ENCODE measurements around the gene SMC1A. TPM values are rescaled to one million over a fixed set of nuclear protein-coding genes. Genes with fewer than 3 reads are reported as not detected.

The SMC1A gene
- total RNA-seq, 1 donor from 2014 or later, result 55.6 TPM

DNA sequence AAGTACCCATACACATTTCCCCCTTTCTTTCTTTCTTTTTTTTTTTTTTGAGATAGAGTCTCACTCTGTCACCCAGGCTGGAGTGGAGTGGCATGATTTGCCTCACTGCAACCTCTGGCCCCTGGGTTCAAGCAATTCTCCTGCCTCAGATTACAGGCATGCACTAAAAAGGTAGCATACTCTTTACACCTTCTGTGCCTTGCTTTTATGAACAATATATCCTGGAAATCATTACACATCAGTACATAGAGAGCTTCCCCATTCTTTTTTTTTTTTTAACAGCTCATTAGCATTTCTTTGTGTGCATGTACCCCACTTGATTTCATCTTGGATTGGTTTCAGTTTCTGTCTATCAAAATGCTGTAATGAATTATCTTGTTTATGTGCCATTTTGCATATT is 30.4 kb upstream of the SMC1A start:
- TF ChIP-seq, protein P1, sequence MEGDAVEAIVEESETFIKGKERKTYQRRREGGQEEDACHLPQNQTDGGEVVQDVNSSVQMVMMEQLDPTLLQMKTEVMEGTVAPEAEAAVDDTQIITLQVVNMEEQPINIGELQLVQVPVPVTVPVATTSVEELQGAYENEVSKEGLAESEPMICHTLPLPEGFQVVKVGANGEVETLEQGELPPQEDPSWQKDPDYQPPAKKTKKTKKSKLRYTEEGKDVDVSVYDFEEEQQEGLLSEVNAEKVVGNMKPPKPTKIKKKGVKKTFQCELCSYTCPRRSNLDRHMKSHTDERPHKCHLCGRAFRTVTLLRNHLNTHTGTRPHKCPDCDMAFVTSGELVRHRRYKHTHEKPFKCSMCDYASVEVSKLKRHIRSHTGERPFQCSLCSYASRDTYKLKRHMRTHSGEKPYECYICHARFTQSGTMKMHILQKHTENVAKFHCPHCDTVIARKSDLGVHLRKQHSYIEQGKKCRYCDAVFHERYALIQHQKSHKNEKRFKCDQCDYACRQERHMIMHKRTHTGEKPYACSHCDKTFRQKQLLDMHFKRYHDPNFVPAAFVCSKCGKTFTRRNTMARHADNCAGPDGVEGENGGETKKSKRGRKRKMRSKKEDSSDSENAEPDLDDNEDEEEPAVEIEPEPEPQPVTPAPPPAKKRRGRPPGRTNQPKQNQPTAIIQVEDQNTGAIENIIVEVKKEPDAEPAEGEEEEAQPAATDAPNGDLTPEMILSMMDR (IDR thresholded peaks at IDR 0.05; ENCODE audit: unreplicated experiment), result no peak
- Mint-ChIP-seq H3K27ac (ENCODE audit: unreplicated experiment) (no peak overlapping the region), H3K4me1 (ENCODE audit: unreplicated experiment) (no peaks in the 10 kb centered on the region), H3K36me3 (ENCODE audit: low read depth, unreplicated experiment) (no peaks in the 10 kb centered on the region), H3K9me3 (ENCODE audit: unreplicated experiment) (no peaks in the 10 kb centered on the region), H3K4me3 (ENCODE audit: unreplicated experiment) (no peak overlapping the region), H3K27me3 (ENCODE audit: unreplicated experiment) (no peaks in the 10 kb centered on the region)
- DNase-seq (ENCODE audit: low spot score), result no peak

DNA sequence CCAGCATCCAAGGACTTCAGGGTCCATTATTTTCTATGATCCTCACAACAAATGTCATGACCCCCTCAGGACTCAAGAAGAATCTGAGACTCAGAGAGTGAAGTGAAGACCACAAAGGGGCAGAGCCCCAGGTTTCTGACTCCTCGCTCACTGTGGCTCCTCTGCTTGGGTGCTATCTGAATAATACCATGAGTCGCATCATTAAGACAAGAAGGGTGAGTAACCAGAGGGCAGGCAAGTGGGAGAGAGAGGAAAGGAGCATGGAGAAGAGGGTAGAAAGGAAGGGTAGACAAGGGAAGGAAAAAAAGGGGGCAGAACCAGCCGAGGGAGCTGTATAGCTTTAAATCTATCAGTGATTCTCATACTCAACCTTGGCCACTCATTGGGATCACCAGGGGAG is 27.2 kb upstream of the SMC1A start:
- Mint-ChIP-seq H3K27me3 (ENCODE audit: unreplicated experiment) (no peaks in the 10 kb centered on the region), H3K4me1 (ENCODE audit: unreplicated experiment) (no peaks in the 10 kb centered on the region), H3K27ac (ENCODE audit: unreplicated experiment) (no peak overlapping the region), H3K4me3 (ENCODE audit: unreplicated experiment) (no peak overlapping the region), H3K36me3 (ENCODE audit: low read depth, unreplicated experiment) (no peaks in the 10 kb centered on the region), H3K9me3 (ENCODE audit: unreplicated experiment) (no peaks in the 10 kb centered on the region)
- TF ChIP-seq, protein P1 (IDR thresholded peaks at IDR 0.05; ENCODE audit: unreplicated experiment), result no peak
- DNase-seq (ENCODE audit: low spot score), result no peak

DNA sequence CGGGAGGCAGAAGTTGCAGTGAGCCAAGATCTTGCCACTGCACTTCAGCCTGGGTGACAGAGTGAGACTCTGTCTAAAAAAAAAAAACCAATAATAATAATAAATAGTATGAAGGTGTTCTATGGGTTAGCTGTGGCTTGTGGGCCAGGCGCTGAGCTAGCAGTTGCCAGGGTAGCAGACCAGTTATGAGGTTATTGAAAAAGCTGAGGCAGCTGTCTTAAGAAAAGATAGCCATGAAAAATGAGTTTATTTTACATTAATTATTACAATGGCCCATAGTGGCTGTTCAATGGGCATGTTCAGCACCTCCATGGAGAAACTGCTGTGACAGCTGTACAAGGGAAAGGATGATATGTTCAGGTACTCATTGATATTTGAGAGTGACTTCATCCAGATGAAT is 25.0 kb upstream of the SMC1A start:
- no peaks in the 10 kb centered on the region for H3K4me1 Mint-ChIP-seq (ENCODE audit: unreplicated experiment)
- peaks cover 2% of the 10 kb centered on the region for H3K27me3 Mint-ChIP-seq (ENCODE audit: unreplicated experiment)
- no peak overlapping the region for H3K4me3 Mint-ChIP-seq (ENCODE audit: unreplicated experiment)
- no peak overlapping the region for H3K27ac Mint-ChIP-seq (ENCODE audit: unreplicated experiment)
- no peaks in the 10 kb centered on the region for H3K9me3 Mint-ChIP-seq (ENCODE audit: unreplicated experiment)
- no peak for DNase-seq (ENCODE audit: low spot score)
- H3K36me3 Mint-ChIP-seq (ENCODE audit: low read depth, unreplicated experiment), result no peaks in the 10 kb centered on the region
- TF ChIP-seq, protein P1 (IDR thresholded peaks at IDR 0.05; ENCODE audit: unreplicated experiment), result no peak

DNA sequence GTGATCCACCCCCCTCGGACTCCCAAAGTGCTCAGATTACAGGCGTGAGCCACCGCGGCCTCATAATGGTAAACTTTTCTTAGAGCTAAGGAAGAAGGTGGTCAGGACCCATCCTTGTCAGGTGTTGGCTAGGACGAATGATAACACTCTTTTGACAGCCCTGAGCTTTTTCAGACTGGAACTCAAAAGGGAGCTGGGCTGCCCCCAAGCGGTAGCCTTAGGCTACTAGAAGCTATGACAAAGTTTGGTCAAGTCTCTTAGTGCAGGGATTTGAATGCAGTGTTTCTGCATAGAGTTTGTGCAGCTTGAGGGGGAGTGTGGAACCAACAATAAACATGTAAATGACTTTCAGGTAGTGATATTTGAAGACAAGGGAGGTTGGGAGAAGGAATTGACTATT is 23.5 kb upstream of the SMC1A start:
- peaks cover 2% of the 10 kb centered on the region for H3K27me3 Mint-ChIP-seq (ENCODE audit: unreplicated experiment)
- TF ChIP-seq, protein P1 (IDR thresholded peaks at IDR 0.05; ENCODE audit: unreplicated experiment), result peak; percentile 31
- H3K4me1 Mint-ChIP-seq (ENCODE audit: unreplicated experiment), result no peaks in the 10 kb centered on the region
- no peaks in the 10 kb centered on the region for H3K9me3 Mint-ChIP-seq (ENCODE audit: unreplicated experiment)
- no peak overlapping the region for H3K27ac Mint-ChIP-seq (ENCODE audit: unreplicated experiment)
- no peaks in the 10 kb centered on the region for H3K36me3 Mint-ChIP-seq (ENCODE audit: low read depth, unreplicated experiment)
- H3K4me3 Mint-ChIP-seq (ENCODE audit: unreplicated experiment), result no peak overlapping the region
- peak; percentile 36 for DNase-seq (ENCODE audit: low spot score)

DNA sequence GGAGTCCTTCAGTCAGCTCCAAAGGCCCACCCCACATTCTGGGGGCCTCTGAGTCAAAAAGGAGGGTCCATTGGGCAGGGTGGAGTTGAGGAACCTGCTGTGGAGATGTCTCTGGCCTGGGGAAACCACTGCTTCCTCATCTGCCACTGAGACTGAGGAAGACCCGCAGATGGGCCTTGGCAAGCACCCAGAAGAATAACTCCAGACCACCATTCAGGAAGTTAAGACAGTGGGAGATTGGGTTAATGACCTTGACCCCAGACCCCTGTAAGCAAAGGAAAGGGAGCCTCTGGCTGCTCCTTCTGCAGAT is 19.8 kb upstream of the SMC1A start:
- H3K4me1 Mint-ChIP-seq (ENCODE audit: unreplicated experiment), result peaks cover 6% of the 10 kb centered on the region
- H3K36me3 Mint-ChIP-seq (ENCODE audit: low read depth, unreplicated experiment), result no peaks in the 10 kb centered on the region
- peaks cover 7% of the 10 kb centered on the region for H3K27me3 Mint-ChIP-seq (ENCODE audit: unreplicated experiment)

More for the DNA sequence above, 19.8 kb upstream of the SMC1A start:
- Mint-ChIP-seq H3K27ac (ENCODE audit: unreplicated experiment) (no peak overlapping the region), H3K4me3 (ENCODE audit: unreplicated experiment) (no peak overlapping the region), H3K9me3 (ENCODE audit: unreplicated experiment) (no peaks in the 10 kb centered on the region)
- no peak for DNase-seq (ENCODE audit: low spot score)
- TF ChIP-seq, protein P1 (IDR thresholded peaks at IDR 0.05; ENCODE audit: unreplicated experiment), result no peak
